CD8-positive, alpha-beta memory T cell (primary cell): ENCODE data around the gene NCKAP5. TPM values are rescaled to one million over a fixed set of nuclear protein-coding genes. Genes with fewer than 3 reads are reported as not detected.

Experiments
- CTCF ChIA-PET: fragments of 350-600 bp; sonication (Branson Sonifier 250); formaldehyde crosslinking; loops from one replicate; lab custom pipeline; 2021; ENCODE audit warnings: antibody characterized with exemption; lab: Charles Lee
- POLR2A ChIA-PET: fragments of 350-600 bp; sonication (Branson Sonifier 250); formaldehyde crosslinking; loops from one replicate; lab custom pipeline; 2021; ENCODE audit warnings: antibody characterized with exemption; lab: Charles Lee
- DNase-seq, 5 donors: peaks; one replicate each; pipeline versions ENCODE4 v3.0.0 to v3.0.0-alpha.2; 2020 to 2022; ENCODE audit warnings: mixed read lengths in 1 of 5
- H3K27ac ChIP-seq: one replicate; pipeline ENCODE4 v1.7.0; 2013; ENCODE audit warnings: low read depth, mild to moderate bottlenecking, low read length, moderate library complexity
- H3K27me3 ChIP-seq: 2 replicates; pipeline ENCODE4 v1.7.0; 2013; ENCODE audit warnings: low read length, mild to moderate bottlenecking; ENCODE audit not compliant: insufficient read depth, poor library complexity, severe bottlenecking
- H3K36me3 ChIP-seq: 2 replicates; pipeline ENCODE4 v1.7.0; 2013; ENCODE audit warnings: mild to moderate bottlenecking, low read length, moderate library complexity; ENCODE audit not compliant: insufficient read depth
- H3K4me1 ChIP-seq: 2 replicates; pipeline ENCODE4 v1.7.0; 2013; ENCODE audit warnings: mild to moderate bottlenecking, low read length, moderate library complexity; ENCODE audit not compliant: insufficient read depth
- H3K4me3 ChIP-seq: 2 replicates; pipeline ENCODE4 v1.7.0; 2013; ENCODE audit warnings: mild to moderate bottlenecking, low read length
- H3K9me3 ChIP-seq: 2 replicates; pipeline ENCODE4 v1.7.0; 2013; ENCODE audit warnings: mild to moderate bottlenecking, low read length
- H3K27ac Mint-ChIP-seq, 8 donors: one replicate each; pipeline ENCODE4 v1.8.0; 2020 to 2021; ENCODE audit warnings: mixed read lengths in 8 of 8, mild to moderate bottlenecking in 6 of 8, inconsistent platforms in 3 of 8, moderate library complexity in 3 of 8
- H3K27me3 Mint-ChIP-seq, 2 donors: one replicate each; pipeline ENCODE4 v1.8.0; 2020 to 2021; ENCODE audit warnings: mixed read lengths in 2 of 2, mild to moderate bottlenecking in 1 of 2, moderate library complexity in 1 of 2
- H3K36me3 Mint-ChIP-seq, 3 donors: one replicate each; pipeline ENCODE4 v1.8.0; 2020 to 2021; ENCODE audit warnings: mixed read lengths in 3 of 3, inconsistent platforms in 1 of 3, mild to moderate bottlenecking in 1 of 3
- H3K4me1 Mint-ChIP-seq, 3 donors: one replicate each; pipeline ENCODE4 v1.8.0; 2020 to 2021; ENCODE audit warnings: mixed read lengths in 3 of 3, inconsistent platforms in 1 of 3, mild to moderate bottlenecking in 1 of 3
- H3K4me3 Mint-ChIP-seq, 7 donors: one replicate each; pipeline ENCODE4 v1.8.0; 2020 to 2021; ENCODE audit warnings: mixed read lengths in 7 of 7, mild to moderate bottlenecking in 6 of 7, moderate library complexity in 4 of 7, inconsistent platforms in 2 of 7
- H3K9me3 Mint-ChIP-seq, 5 donors: one replicate each; pipeline ENCODE4 v1.8.0; 2020 to 2022; ENCODE audit warnings: mixed read lengths in 5 of 5, mild to moderate bottlenecking in 3 of 5, moderate library complexity in 2 of 5, inconsistent platforms in 1 of 5
- polyA plus RNA-seq: library from polyadenylated mRNA; unstranded; fragments of 300-500 nt; fragmentation: Illumina TruSeq; gene quantifications from one replicate; pipeline ENCODE4 v1.2.3, GENCODE V29; 2021
- total RNA-seq, 2 experiments: library from RNA; stranded (reverse); gene quantifications; one replicate each; pipeline ENCODE4 v1.2.3, GENCODE V29; 2021

NCKAP5 gene
- total and polyA plus RNA-seq, 3 experiments from 2014 or later = not detected

- Histone ChIP-seq H3K9me3 (no peaks in the 10 kb centered on the region), H3K36me3 (no peaks in the 10 kb centered on the region), H3K4me3 (no peak overlapping the region), H3K27me3 (no peaks in the 10 kb centered on the region), H3K27ac (no peak overlapping the region), H3K4me1 (no peaks in the 10 kb centered on the region)
- Mint-ChIP-seq H3K4me1 (no peaks in the 10 kb centered on the region), H3K36me3 (no peaks in the 10 kb centered on the region), H3K27me3 (no peaks in the 10 kb centered on the region), H3K9me3 (peaks cover 0 to 10% (median under 1%) of the 10 kb centered on the region in 5 donors), H3K4me3 (no peak overlapping the region), H3K27ac (no peak overlapping the region)
- POLR2A ChIA-PET = no interaction called here
- no peak for DNase-seq
- CTCF ChIA-PET = no interaction called here
These were observed 477.9 kb downstream of the NCKAP5 start for GRCh38 chr2:133090358-133090757.

GRCh38 chr2:133086176-133086575 is 482.1 kb downstream of the NCKAP5 start:
- no peaks in the 10 kb centered on the region for H3K36me3 Mint-ChIP-seq
- H3K9me3 Mint-ChIP-seq = peaks cover 0 to 9% (median 0%) of the 10 kb centered on the region in 5 donors
- H3K27ac Mint-ChIP-seq = no peak overlapping the region
- ChIA-PET POLR2A (no interaction called here), CTCF (no interaction called here)
- no peaks in the 10 kb centered on the region for H3K27me3 Mint-ChIP-seq
- no peak overlapping the region for H3K4me3 ChIP-seq
- no peaks in the 10 kb centered on the region for H3K36me3 ChIP-seq
- no peaks in the 10 kb centered on the region for H3K27me3 ChIP-seq
- H3K4me3 Mint-ChIP-seq = no peak overlapping the region
- no peaks in the 10 kb centered on the region for H3K4me1 ChIP-seq
- H3K9me3 ChIP-seq = no peaks in the 10 kb centered on the region
- DNase-seq = no peak
- no peak overlapping the region for H3K27ac ChIP-seq
- no peaks in the 10 kb centered on the region for H3K4me1 Mint-ChIP-seq

- Histone ChIP-seq H3K27me3 (no peaks in the 10 kb centered on the region), H3K4me3 (no peak overlapping the region), H3K9me3 (no peaks in the 10 kb centered on the region), H3K36me3 (no peaks in the 10 kb centered on the region), H3K4me1 (no peaks in the 10 kb centered on the region), H3K27ac (no peak overlapping the region)
- Mint-ChIP-seq H3K9me3 (peaks cover 0 to 10% (median 0%) of the 10 kb centered on the region in 5 donors), H3K27ac (no peak overlapping the region), H3K27me3 (no peaks in the 10 kb centered on the region), H3K36me3 (no peaks in the 10 kb centered on the region), H3K4me3 (no peak overlapping the region), H3K4me1 (no peaks in the 10 kb centered on the region)
- ChIA-PET POLR2A (no interaction called here), CTCF (no interaction called here)
- DNase-seq = no peak
These were observed 482.6 kb downstream of the NCKAP5 start for GRCh38 chr2:133085646-133086045.

GRCh38 chr2:133082034-133082433 is 486.2 kb downstream of the NCKAP5 start:
- Mint-ChIP-seq H3K36me3 (no peaks in the 10 kb centered on the region), H3K27me3 (no peaks in the 10 kb centered on the region), H3K4me1 (no peaks in the 10 kb centered on the region), H3K4me3 (no peak overlapping the region), H3K27ac (no peak overlapping the region), H3K9me3 (peaks cover 0 to 7% (median 2%) of the 10 kb centered on the region in 5 donors)
- ChIA-PET POLR2A (no interaction called here), CTCF (no interaction called here)
- H3K4me1 ChIP-seq = no peaks in the 10 kb centered on the region
- no peaks in the 10 kb centered on the region for H3K36me3 ChIP-seq
- H3K27ac ChIP-seq = no peak overlapping the region
- no peaks in the 10 kb centered on the region for H3K9me3 ChIP-seq
- no peak overlapping the region for H3K4me3 ChIP-seq
- no peak for DNase-seq
- H3K27me3 ChIP-seq = no peaks in the 10 kb centered on the region

- H3K4me3 Mint-ChIP-seq = no peak overlapping the region
- peaks cover 0 to 12% (median 2%) of the 10 kb centered on the region in 5 donors for H3K9me3 Mint-ChIP-seq
- H3K4me3 ChIP-seq = no peak overlapping the region
- no peak overlapping the region for H3K27ac ChIP-seq
- CTCF ChIA-PET = no interaction called here
- no peaks in the 10 kb centered on the region for H3K9me3 ChIP-seq
- H3K4me1 Mint-ChIP-seq = no peaks in the 10 kb centered on the region
- H3K27me3 ChIP-seq = no peaks in the 10 kb centered on the region
- no peak for DNase-seq
- POLR2A ChIA-PET = no interaction called here
- H3K36me3 Mint-ChIP-seq = no peaks in the 10 kb centered on the region
- H3K27me3 Mint-ChIP-seq = no peaks in the 10 kb centered on the region
- no peaks in the 10 kb centered on the region for H3K4me1 ChIP-seq
- H3K27ac Mint-ChIP-seq = no peak overlapping the region
- H3K36me3 ChIP-seq = no peaks in the 10 kb centered on the region
These were observed 487.4 kb downstream of the NCKAP5 start for GRCh38 chr2:133080822-133081221.

GRCh38 chr2:133078667-133079411 is 489.4 kb downstream of the NCKAP5 start:
- no peaks in the 10 kb centered on the region for H3K4me1 Mint-ChIP-seq
- H3K27ac Mint-ChIP-seq = no peak overlapping the region
- H3K27me3 Mint-ChIP-seq = no peaks in the 10 kb centered on the region
- no peak for DNase-seq
- H3K36me3 Mint-ChIP-seq = no peaks in the 10 kb centered on the region
- no peaks in the 10 kb centered on the region for H3K36me3 ChIP-seq
- H3K9me3 ChIP-seq = no peaks in the 10 kb centered on the region
- H3K27me3 ChIP-seq = no peaks in the 10 kb centered on the region
- H3K4me3 ChIP-seq = no peak overlapping the region
- no peaks in the 10 kb centered on the region for H3K4me1 ChIP-seq
- ChIA-PET CTCF (no interaction called here), POLR2A (no interaction called here)
- no peak overlapping the region for H3K4me3 Mint-ChIP-seq
- H3K9me3 Mint-ChIP-seq = peaks cover 0 to 9% (median 5%) of the 10 kb centered on the region in 5 donors
- no peak overlapping the region for H3K27ac ChIP-seq

GRCh38 chr2:133077269-133077822 is 490.9 kb downstream of the NCKAP5 start:
- Mint-ChIP-seq H3K9me3 (peaks cover under 1 to 9% (median 6%) of the 10 kb centered on the region in 5 donors), H3K36me3 (no peaks in the 10 kb centered on the region), H3K4me1 (no peaks in the 10 kb centered on the region), H3K27me3 (no peaks in the 10 kb centered on the region), H3K27ac (no peak overlapping the region), H3K4me3 (no peak overlapping the region)
- no peaks in the 10 kb centered on the region for H3K27me3 ChIP-seq
- no peaks in the 10 kb centered on the region for H3K4me1 ChIP-seq
- H3K4me3 ChIP-seq = no peak overlapping the region
- no peak overlapping the region for H3K27ac ChIP-seq
- DNase-seq = no peak
- H3K36me3 ChIP-seq = no peaks in the 10 kb centered on the region
- CTCF ChIA-PET = no interaction called here
- H3K9me3 ChIP-seq = no peaks in the 10 kb centered on the region
- POLR2A ChIA-PET = no interaction called here

GRCh38 chr2:133072837-133073694 is 495.2 kb downstream of the NCKAP5 start:
- H3K9me3 ChIP-seq = no peaks in the 10 kb centered on the region
- no peaks in the 10 kb centered on the region for H3K4me1 ChIP-seq
- H3K4me1 Mint-ChIP-seq = no peaks in the 10 kb centered on the region
- no peaks in the 10 kb centered on the region for H3K27me3 Mint-ChIP-seq
- H3K27ac ChIP-seq = no peak overlapping the region
- H3K4me3 Mint-ChIP-seq = no peak overlapping the region
- peaks cover 2 to 11% (median 7%) of the 10 kb centered on the region in 5 donors for H3K9me3 Mint-ChIP-seq
- H3K36me3 Mint-ChIP-seq = no peaks in the 10 kb centered on the region
- no peaks in the 10 kb centered on the region for H3K27me3 ChIP-seq
- DNase-seq = no peak
- no peak overlapping the region for H3K27ac Mint-ChIP-seq
- ChIA-PET CTCF (no interaction called here), POLR2A (no interaction called here)
- H3K4me3 ChIP-seq = no peak overlapping the region
- no peaks in the 10 kb centered on the region for H3K36me3 ChIP-seq
